C4-2B (cell line): ENCODE results near the gene PMPCA.

ENCODE experiments used
- CTCF ChIP-seq: fragments of 450-650 bp; conservative IDR thresholded peaks from 2 replicates; pipeline ENCODE4 v1.5.1; 2017; ENCODE audit warnings: mild to moderate bottlenecking
- ZFX ChIP-seq: fragments of 450-650 bp; IDR thresholded peaks from 2 replicates; pipeline ENCODE4 v1.6.1; 2017

GRCh38 chr9:136373300-136374182 lies 36.9 kb upstream of the PMPCA start, which contains the start of gene CARD9:
- TF ChIP-seq CTCF: no peak
- TF ChIP-seq ZFX: no peak
